ENCODE data around the gene RRP8. TPM values are rescaled to one million over a fixed set of nuclear protein-coding genes. Genes with fewer than 3 reads are reported as not detected.

RRP8 gene
- total RNA-seq, 4 donors from 2014 or later: 14.9 to 22.7 (median 18.0) TPM

DNA sequence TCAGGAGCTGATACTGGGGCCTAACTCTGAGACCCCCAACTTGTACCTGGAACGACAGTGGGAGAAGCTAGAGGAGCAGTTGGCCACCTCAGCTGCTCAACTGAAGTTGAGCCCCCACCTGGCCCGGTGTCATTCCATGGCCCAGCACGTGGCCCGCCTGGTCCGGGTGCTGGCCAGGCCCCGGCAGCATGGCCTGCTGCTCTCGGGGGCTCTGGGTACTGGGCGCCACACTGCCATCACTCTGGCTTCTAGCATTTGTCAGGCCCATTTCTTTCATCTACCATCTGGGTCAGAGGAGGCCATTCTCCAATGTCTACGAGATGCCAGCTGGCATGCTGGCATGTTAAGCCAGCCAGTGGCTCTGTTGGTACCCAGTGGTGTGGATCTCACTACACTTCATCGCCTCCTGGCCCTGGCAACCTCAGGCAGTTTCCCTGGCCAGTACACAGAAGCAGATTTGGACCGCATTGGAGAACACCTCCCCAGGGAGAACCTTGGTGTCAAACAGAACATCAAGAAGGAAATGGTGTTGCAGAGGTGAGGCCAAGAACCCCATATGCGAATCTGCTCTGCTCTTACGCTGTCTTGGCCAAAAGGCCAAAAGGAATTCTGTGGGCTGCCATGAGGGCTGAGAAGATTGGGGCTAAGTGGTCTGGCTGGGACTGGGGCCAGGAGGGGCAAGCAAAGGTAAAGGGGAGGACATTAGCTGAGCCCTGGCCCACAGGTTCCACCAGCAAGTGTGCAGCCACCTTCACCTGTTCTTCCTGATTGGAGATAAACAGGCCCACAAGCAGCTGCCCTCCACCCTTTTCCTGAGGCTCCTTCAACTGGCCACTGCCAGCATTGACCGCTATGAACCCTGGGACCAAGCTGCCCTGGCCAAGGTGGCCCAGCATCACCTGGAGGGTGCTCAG is 45.4 kb downstream of the RRP8 start:
- TF ChIP-seq, protein P1, sequence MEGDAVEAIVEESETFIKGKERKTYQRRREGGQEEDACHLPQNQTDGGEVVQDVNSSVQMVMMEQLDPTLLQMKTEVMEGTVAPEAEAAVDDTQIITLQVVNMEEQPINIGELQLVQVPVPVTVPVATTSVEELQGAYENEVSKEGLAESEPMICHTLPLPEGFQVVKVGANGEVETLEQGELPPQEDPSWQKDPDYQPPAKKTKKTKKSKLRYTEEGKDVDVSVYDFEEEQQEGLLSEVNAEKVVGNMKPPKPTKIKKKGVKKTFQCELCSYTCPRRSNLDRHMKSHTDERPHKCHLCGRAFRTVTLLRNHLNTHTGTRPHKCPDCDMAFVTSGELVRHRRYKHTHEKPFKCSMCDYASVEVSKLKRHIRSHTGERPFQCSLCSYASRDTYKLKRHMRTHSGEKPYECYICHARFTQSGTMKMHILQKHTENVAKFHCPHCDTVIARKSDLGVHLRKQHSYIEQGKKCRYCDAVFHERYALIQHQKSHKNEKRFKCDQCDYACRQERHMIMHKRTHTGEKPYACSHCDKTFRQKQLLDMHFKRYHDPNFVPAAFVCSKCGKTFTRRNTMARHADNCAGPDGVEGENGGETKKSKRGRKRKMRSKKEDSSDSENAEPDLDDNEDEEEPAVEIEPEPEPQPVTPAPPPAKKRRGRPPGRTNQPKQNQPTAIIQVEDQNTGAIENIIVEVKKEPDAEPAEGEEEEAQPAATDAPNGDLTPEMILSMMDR (IDR thresholded peaks at IDR 0.05): no peak
- 97 to 98% methylated on average over 14 of the region's 14 CpGs for WGBS, 2 donors
- DNase-seq (ENCODE audit: low spot score in 2 of 2): no peak
- no peak overlapping the region for H3K4me3 ChIP-seq (ENCODE audit: low read depth, poor library complexity, severe bottlenecking)
- intact Hi-C loops (cut with DNase I; ENCODE audit: low total_unique reads): no loop called here

- DNase-seq (ENCODE audit: low spot score in 2 of 2): no peak
- 95 to 96% methylated on average over 8 to 11 of the region's 11 CpGs for WGBS, 2 donors
- no peak for TF ChIP-seq POLR2A (IDR thresholded peaks at IDR 0.05)
- TF ChIP-seq, protein P1 (IDR thresholded peaks at IDR 0.05): no peak
- H3K4me3 ChIP-seq (ENCODE audit: low read depth, poor library complexity, severe bottlenecking): no peak overlapping the region
- intact Hi-C loops (cut with DNase I; ENCODE audit: low total_unique reads): no loop called here
Measured at GRCh38 chr11:6557063-6557462, 46.4 kb downstream of the RRP8 start.

DNA sequence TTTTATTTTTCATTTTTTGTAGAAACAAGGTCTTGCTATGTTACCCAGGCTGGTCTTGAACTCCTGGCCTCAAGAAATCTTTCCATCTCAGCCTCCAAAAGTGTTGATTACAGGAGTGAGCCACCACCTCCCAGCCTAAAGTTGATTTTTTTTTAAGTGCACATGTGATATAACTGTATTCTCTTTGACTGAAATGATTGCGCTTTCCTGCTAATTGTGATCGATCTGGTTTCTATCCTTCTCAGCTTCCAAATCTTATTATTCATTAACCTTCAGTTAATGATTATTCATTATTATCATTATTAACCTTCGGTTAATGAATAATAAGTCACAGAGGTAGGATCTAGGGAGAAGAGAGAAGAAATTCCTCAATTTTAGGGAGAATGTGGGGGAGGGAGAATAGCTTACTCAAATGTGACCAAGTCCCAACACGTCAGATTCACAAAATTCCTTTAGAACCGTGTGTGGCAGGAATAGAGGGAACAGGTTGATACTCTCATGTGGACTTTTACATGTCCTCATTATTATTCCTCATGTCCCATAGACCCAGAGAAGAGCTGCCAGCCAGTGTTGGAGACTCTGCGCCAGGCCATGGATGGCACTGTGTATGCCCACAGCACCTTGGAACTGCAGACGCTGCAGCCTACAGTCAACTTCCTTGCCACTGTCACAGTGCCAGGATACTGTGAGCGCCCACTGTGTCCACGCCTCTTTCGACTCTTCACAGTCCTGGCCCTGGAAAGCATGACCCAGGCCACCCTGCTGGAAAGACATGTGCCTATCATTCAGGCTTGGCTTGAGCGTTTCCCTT is 47.1 kb downstream of the RRP8 start:
- no peak overlapping the region for H3K4me3 ChIP-seq (ENCODE audit: low read depth, poor library complexity, severe bottlenecking)
- TF ChIP-seq, protein P1 (IDR thresholded peaks at IDR 0.05): no peak
- TF ChIP-seq POLR2A (IDR thresholded peaks at IDR 0.05): no peak
- intact Hi-C loops (cut with DNase I; ENCODE audit: low total_unique reads): no loop called here
- no peak for DNase-seq (ENCODE audit: low spot score in 2 of 2)
- WGBS, 2 donors: 80 to 87% methylated on average over 11 of the region's 11 CpGs

DNA sequence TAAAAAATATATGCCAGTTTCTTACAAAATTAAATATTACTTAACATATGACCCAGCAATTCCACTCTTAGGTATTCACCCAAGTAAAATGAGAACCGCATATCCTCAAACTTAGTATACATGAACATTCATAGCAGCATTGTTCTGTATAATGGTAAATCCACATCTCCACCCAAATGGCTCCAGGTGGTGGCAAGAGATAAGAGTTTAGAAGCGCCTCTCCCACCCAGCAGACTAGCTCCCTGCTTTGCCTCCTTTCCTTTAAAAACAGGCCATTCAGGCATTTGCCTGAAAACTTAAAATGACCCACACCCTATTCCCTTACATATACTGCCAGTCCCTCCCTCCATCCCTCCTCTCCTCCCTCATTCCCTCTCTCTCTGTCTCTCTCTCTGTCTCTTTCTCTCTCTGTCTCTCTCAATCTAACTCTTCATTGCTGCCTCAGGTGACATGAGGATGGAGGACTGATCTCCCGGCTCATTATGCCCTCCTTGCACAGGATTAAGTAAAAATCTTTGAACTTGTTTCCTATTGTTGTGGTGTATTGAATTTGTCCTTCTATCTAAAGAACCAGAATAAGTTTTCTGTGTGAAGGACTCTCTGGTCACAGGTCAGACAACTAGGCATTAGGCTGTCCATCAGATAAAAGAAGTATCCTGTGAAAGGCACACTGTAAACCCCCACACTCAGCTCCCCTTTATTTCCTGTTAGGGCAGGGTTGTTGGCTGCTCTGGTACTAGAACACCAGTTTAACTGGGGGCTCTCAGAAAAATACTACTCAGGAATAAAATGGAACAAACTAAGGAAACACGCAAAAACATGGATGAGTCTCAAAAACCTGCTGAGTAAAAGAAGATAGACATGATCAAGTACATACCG is 48.3 kb downstream of the RRP8 start:
- DNase-seq (ENCODE audit: low spot score in 2 of 2): no peak
- TF ChIP-seq POLR2A (IDR thresholded peaks at IDR 0.05): no peak
- TF ChIP-seq, protein P1 (IDR thresholded peaks at IDR 0.05): no peak
- no peak overlapping the region for H3K4me3 ChIP-seq (ENCODE audit: low read depth, poor library complexity, severe bottlenecking)
- 85 to 88% methylated on average over 5 of the region's 5 CpGs for WGBS, 2 donors
- intact Hi-C loops (cut with DNase I; ENCODE audit: low total_unique reads): no loop called here

DNA sequence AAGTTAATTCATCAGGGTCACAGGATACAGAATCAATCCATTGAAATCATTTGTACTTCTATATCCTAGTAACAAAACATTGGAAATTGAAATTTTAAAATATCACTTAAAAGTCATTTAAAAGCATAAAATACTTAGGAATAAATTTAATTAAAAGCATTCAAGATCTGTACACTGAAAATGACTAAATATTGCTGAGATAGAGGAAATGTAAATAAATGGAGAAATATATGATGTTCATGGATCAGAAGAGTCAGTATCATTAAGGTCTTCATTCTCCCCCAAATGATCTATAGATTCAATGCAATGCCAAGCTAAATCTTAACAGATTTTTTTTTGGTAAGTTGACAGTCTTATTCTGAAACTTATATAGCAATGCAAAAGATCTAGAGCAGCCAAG is 49.8 kb downstream of the RRP8 start:
- no peak overlapping the region for H3K4me3 ChIP-seq (ENCODE audit: low read depth, poor library complexity, severe bottlenecking)
- intact Hi-C loops (cut with DNase I; ENCODE audit: low total_unique reads): no loop called here
- no peak for DNase-seq (ENCODE audit: low spot score in 2 of 2)
- no peak for TF ChIP-seq POLR2A (IDR thresholded peaks at IDR 0.05)
- TF ChIP-seq, protein P1 (IDR thresholded peaks at IDR 0.05): no peak

Measured in lower leg skin (tissue), 4 donors.